ENCODE results near the gene RASIP1.
A peak's percentile ranks its signal among the peaks of the same experiment; 100 is the strongest.
"Not testable (repeated sequence)": the region's sequence is repeated elsewhere in the genome, so short reads cannot be mapped to it uniquely, and the experiment has no call there.

Gene RASIP1

DNA sequence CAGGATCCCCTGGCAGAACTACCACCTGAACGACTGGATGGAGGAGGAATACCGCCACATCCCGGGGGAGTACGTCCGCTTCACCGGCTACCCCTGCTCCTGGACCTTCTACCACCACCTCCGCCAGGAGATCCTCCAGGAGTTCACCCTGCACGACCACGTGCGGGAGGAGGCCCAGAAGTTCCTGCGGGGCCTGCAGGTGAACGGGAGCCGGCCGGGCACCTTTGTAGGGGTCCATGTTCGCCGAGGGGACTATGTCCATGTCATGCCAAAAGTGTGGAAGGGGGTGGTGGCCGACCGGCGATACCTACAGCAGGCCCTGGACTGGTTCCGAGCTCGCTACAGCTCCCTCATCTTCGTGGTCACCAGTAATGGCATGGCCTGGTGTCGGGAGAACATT is 37.1 kb downstream of the RASIP1 start:
- DNase-seq: no peak

DNA sequence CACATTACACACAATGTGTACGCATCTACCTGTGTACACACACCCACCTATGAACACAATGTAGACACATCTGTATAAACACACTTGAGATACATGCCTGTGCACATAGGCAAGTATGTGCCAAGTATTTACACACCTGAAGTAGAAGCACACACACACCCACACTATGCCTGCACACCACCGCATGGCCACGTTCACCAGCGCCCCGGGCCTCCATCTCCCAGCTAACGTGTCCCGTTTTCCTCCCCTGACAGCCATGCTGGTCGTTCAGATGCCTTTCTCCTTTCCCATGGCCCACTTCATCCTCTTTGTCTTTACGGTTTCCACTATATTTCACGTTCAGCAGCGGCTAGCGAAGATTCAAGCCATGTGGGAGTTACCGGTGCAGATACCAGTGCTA is 37.7 kb downstream of the RASIP1 start:
- DNase-seq: no peak

DNA sequence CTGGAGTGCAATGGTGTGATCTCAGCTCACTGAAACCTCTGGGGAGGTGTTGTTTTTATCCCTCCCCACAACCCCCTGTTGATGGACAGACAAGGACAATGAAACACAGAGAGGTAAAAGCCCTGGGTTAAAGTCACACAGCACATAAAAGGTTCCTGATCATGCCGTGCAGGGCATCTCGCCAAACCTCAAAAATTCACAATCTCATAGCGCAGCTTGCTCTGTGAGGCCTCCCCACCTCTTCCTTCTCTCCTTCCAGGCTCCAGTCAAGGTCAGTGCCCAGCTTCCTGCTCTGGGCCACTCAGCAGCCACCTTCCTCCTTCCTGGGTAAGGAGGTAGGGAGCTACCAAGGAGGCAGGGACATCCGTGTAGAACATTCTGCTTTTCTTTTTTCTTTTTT is 42.4 kb downstream of the RASIP1 start:
- no peak for DNase-seq

DNA sequence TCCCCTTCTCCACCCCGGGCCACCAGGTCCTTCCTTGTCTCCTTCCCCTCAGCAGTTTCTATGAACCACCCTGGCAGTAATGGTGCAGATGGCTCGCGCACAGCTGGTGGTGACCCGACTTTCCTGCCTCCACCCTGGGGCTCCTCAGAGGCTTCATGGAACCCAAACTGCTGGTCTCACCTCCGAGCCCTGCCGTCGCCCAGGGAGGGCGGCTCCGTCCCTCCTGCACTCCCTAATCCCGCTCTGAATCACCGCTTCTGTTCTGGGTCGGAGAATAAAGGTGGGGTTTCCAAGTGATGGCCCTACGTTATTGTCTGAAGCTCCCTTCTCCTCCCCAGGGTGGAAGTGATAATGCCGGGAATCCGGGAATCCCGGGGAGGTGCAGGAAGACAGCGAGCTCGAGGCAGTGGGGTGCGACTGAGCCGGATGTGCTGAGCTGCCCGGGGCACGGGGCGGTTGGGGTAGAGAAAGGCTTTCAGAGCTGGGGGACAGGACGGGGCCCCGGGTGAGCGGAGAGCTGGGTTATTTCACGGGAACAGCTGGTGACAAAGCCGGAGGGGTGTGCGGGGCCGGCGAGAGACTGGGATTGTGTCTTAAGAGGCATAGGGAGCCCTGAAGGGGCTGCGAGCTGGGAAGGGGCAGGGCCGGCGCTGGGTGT is 43.9 kb downstream of the RASIP1 start:
- DNase-seq: no peak

DNA sequence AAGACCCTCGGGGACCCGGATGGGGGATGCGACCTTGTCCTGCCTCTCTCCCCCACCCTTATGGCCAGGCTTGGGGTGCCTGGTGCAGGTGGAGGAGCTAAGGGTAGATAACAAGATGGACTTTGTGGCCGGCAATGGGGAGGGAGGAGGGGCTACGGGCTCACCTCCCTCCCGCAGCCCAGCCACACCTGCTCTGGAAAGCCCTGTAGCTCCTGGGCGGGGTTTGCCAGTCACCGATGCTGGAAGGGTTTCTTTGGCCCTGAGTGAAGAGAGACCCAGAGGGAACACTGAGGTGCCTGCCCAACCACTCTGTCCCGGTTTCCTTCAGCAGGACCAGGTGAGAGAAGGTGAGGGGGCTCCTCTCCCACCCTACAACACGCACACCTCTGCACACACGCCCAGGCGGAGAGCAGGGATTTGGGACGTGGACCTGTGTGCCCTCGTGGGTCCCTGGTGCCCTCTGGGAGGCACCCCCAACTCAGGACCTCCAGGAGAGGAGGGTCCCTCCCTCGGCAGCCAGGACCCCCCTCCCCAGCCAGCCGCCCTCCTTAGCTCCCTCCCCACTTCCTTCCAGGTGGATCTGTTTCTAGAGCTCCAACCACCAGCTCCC is 44.6 kb downstream of the RASIP1 start, which contains the start of gene FUT2:
TSS of gene FUT2 (plus strand) at position 229 of the 610 bp plus-strand sequence. CDS start 6,986 bp downstream, outside the sequence.
- DNase-seq: no peak

DNA sequence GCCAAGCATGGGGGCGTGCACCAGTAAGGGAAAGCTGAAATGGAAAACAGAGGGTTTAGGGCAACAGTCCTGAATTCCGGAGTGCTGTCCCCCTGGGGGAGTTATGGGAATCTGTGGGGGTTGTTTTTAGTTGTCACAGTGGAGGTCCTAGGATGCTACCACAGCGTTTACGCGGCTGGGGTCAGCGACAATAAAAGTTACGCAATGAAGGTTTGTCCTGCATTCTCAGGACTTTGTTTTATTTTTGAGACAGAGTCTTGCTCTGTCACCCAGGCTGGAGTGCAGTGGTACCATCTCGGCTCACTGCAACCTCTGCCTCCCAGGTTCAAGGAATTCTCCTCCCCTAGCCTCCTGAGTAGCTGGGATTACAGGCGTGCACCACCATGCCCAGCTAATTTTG is 46.8 kb downstream of the RASIP1 start:
- not testable (repeated sequence) for DNase-seq

DNA sequence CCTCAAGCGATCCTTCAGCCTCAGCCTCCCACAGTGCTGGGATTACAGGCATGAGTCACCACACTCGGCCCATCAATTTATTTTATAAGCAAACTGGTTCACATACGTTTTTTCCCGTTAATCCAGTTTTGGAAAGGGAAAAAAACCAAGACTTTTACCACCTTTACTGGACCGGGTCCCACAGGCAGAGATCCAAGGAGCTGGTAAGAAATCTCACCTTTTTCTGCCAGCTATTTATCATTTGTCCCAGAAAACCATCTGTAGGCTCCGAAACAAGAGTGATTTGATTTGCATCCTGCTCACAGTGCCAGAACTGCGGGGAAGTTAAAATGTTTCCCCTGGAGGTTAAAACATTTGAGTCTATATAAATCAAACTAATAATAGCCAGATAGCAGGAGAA is 51.0 kb downstream of the RASIP1 start:
- DNase-seq: no peak

DNA sequence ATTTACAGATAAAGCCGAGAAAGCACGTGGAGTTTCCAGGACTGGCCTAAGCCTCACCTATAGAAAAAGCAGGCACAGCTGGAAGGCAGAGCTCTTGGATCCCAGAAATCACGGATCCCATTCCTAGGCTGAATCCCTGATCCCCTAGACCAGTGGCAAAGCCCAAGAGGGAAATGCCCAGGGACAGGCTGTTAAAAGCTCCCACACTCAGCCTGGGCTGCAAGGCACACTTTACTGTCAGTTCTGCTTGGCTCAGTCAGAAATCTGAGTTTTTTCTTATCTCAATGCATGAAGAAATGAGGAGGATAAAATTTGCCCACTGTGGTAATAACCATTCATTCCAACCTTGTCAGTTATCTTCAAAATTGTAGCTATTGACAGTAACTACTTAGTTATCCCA is 52.6 kb downstream of the RASIP1 start:
- no peak for DNase-seq

DNA sequence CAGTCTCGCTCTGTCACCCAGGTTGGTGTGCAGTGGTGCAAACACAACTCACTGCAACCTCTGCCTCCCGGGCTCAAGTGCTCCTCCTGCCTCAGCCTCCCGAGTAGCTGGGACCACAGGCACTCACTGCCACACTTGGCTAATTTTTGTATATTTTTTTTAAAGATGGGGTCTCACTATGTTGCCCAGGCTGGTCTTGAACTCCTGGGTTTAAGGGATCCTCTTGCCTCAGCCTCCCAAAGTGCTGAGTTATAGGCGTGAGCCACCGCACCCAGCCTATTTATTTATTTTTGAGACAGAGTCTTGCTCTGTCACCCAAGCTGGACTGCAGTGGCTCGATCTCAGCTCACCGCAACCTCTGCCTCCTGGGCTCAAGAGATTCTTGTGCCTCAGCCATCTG is 53.8 kb downstream of the RASIP1 start:
- not testable (repeated sequence) for DNase-seq

DNA sequence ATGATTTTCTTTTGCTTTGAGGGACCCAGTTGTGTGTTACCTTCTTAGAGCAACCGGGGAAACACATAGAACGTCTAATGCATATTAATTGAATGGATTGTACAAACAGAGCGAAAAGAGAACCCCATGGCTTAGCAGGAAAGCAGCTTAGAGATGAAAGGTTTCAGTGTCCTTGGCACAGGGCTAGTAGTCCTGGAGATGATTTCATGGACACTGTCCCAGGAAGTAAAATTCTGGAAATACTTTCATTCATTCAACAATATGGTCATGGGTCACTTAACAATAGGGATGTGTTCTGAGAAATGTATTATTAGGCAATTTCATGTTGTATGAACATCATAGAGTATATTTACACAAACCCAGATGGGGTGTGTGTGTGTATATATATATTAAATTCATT is 54.3 kb downstream of the RASIP1 start:
- no peak for DNase-seq

DNA sequence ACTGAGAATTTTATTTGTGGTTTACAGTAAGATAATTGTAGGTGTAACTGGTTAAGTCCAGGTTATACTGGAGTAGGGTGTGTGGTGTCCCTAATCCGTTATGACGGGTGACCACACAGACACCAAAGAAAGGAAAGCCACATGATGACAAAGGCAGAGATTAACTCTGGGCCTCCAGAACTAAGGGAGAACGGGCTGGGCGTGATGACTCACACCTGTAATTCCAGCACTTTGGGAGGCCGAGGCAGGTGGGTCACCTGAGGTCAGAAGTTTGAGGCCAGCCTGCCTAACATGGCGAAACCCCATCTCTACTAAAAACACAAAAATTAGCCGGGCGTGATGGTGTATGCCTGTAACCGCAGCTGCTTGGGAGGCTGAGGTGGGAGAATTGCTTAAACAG is 54.8 kb downstream of the RASIP1 start:
- no peak for DNase-seq

DNA sequence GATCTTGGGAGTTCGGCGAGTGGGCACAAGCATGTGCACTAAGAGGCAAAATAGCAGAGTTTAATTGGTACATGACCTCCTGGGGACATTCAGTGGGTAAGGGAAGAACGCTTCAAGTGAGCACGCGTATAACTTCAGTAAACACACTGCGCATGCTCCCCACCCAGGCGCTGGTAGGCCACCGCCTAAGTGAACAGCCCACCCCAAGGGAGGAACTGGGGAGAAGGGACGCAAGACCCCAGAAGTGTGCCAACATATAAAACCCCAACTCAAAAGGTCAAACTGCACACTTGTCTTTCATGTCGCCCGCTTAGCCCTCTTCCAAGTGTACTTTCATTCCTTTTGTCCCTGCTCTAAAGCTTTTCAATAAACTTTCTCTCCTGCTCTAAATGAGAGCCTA is 57.1 kb downstream of the RASIP1 start:
- no peak for DNase-seq

DNA sequence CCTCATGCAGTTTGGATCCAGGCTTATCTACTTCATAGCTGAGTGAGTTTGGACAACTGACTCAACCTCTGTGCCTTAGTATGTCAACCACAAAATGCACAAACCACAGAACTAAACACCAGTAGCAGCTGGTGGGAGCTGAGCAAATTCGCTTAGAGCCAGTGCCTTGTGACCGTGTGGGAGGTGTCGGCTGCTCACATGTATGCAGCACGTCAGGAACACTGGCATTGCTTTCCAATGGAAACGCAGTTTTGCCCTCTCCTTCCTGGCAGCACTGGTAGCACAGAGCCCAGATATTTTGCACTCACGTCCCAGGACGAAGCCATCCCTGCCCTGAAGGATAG is 59.3 kb downstream of the RASIP1 start:
- no peak for DNase-seq

DNA sequence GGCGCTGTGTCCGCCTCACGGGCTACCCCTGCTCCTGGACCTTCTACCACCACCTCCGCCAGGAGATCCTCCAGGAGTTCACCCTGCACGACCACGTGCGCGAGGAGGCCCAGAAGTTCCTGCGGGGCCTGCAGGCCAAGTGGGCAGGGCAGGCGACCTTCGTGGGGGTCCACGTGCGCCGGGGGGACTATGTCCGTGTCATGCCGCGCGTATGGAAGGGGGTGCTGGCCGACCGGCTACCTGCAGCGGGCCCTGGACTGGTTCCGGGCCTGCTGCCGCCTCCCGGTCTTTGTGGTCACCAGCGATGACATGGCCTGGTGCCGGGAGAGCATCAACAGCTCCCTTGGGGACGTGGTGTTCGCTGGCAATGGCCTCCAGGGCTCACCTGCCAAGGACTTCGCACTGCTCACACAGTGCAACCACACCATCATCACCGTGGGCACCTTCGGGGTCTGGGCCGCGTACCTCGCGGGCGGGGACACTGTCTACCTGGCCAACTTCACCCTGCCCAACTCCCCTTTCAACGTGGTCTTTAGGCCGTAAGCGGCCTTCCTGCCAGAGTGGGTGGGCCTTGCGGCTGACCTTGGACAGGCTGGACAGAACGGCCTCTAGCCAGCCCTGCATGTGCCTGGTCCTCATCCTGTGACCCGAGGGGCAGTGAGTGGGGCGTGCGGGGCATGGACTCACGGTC is 59.8 kb downstream of the RASIP1 start:
- DNase-seq: no peak

DNA sequence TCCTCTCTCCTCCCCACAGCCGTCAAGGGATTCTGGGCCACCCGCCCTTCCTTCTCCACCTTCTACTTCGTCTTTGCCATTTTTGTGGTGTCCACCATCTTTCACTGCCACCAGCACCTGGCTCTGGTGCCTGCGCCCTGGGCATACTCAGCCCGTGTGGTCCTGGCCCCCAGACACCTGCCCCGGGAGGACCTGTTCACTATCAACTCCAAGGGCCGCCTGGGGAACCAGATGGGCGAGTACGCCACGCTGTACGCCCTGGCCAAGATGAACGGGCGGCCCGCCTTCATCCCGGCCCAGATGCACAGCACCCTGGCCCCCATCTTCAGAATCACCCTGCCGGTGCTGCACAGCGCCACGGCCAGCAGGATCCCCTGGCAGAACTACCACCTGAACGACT is 60.4 kb downstream of the RASIP1 start:
- DNase-seq: not testable (repeated sequence)

DNA sequence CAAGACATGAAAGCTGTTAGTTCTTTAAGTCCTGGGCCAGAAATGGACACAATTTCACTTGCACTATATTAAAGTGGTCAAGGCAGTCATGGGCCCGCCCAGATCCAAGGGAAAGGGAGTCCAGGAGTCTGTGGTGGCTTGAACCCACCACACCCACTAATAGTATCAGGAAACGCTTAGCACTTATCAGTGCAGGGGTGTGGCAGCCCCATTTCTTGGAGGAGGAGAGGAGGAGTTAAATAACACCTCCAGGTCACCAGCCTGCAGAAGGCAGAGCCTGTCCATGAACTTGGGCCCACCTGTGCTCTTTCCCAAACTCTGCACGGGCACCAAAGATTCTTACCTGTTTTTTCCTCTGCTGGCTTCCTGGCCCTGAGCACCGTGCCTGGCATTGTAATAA is 62.2 kb downstream of the RASIP1 start:
- no peak for DNase-seq

DNA sequence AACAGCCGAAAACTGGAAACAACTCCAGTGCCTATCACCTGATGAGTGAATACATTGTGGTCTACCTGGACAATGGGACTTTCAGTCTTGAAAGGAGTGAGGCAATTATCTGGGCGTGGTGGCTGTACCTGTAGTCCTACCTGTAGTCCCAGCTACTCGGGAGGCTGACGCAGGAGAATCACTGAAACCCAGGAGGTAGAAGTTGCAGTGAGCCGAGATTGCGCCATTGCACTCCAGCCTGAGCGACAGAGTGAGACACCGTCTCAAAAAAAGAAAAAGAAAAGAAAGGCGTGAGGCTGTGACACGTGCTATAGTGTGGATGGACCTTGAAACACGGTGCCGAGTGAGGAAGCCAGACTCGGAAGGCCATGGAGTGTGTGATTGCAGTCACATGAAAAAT is 63.5 kb downstream of the RASIP1 start:
- DNase-seq: no peak

DNA sequence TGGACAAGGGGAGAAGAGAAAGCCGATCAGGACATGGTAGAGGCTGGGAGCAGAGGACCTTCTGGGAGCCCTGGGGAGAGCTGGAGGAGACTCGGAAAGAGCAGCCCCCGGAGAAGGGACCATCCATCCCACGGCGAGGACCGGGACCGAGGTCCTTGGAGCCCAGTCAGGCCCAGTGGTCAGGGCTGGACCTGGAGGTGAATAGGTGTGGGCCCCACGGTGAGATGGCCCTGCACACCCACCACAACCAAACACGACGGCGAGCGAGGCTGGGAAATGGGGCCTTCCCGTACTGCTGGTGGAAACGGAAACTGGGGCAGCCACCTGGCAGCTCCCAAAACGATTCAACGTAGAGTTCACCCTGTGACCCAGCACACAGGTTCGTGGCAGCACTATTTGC is 63.9 kb downstream of the RASIP1 start:
- no peak for DNase-seq

DNA sequence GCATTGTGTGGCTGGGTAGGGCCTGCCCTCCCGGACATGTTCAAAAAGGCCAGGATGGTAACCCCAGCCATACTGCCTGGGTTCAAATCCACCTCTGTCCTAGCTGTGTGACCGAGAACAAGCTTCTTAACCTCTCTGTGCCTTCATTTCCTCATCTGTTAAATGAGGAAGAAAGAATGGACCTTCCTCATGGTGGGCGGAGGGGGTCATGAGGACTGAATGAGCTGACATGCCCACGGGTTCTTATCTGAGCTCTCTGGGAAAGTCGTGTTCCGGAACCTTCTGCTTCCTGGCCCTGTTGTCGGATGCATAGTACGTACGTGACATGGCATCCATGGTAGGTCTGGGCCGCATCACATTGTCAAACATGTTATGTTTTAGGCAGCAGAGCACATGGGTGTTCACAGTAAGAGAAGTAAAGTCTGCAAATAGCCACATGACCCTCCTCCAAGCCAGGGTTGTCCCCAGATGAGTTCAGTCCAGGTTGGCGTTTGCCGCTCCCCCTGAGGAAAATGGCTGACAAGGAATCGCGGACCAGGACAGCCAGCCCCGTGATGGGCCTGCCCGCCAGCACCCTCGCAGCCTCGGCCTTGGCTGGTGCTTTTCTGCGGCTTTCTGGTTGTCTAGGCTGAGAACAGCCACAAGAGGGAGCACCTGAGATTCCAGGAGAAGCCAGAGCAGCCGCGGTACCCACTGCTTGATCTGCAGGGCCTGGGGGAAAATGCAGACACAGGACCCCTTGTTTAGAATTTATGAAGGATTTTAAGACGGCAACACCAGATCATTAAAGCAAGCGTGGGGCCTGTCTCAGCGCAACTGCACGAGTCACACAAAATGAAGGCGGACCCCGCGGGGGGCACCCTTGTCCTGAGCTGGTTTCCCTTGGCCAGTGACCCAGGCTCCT is 65.2 kb downstream of the RASIP1 start:
- peak; percentile 96 for DNase-seq

DNA sequence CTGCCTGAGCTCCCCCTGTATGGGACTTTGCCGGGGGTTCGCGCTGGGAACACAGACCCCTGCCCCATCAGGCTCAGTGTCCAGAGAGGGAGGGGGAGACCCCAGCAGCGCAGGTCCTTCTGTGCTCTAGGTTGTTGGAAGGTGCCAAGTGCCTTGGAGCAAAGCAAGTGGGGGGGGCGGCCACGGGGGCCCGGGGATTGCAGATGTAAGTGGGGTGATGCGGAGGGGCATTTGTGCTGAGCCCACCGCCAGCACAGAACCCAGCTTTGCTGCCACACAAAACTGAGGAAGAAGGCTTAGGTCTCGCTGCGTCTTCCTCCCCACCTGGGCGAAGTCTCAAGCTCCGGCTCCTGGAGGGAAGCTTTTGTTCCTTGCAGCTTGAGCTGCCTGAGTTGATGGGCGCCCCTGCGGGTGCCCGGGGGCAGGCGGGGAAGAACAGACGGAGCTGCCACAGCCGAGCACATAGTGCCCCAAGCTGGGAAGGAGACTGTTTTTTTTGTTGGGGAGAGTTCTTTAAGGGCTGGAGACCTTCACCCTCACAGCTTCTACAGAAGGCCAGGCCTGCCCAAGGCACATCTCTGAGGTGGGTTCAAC is 66.1 kb downstream of the RASIP1 start:
- DNase-seq: no peak

DNA sequence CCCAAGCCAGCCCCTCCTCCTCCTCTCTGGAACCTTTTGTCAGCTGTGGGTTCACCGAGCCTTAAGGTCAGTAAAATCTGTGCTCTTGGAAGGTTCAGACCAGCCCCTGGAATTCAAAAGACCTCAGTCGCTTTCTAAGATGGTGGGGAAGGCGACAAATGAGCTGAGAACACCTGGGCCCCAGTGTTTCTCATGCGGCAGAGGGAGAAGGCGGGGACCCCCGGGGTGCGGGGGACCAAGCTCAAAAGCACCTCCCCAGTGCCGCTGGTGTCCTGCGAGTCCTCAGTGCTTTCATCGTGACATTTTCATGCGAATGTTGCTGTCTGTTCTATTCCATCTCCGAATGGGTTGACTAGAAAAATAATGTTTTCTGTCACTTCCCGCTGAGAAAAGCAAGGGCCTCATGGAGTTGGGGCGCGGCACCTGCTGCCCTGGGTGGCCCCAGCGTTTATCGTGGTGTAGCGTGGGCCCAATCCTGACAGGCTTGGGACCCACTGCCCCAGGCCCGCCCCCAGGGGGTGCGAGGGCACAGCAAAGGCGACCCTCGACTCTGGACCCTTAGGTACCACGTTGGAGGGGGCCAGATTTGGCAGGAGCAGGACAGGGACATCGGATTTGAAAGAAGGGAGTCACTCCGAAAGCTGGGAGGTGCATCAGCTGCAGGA is 66.8 kb downstream of the RASIP1 start:
- no peak for DNase-seq

DNA sequence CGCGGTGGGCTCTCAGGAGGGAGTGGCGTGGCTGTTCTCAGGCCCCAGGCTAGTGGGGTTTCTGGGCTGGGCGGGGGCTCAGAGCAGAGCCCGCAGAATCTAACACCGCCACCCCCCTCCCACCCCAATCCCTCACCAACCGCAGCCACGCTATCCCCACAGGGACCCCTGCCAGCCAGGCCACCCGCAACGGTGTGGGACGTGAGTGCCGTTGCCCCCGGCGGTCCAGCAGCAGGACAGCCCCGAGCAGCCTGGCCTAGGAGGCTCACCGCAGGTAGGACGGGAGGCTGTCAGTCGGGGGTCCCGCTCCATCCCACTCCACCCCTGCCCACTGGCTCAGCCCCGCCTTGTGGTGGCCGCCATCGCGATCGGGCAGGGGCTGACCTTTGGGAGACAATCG is 67.4 kb downstream of the RASIP1 start, which contains the start of gene NTN5:
TSS of gene NTN5 (minus strand) at position 24 of the 400 bp plus-strand sequence. CDS start 2,031 bp downstream, outside the sequence.
- no peak for DNase-seq
